Gastroesophageal sphincter (tissue), 3 donors: ENCODE data around the gene SPTLC1.

Experiments
- CTCF ChIP-seq, 4 experiments: fragments of 200-600 bp in 2 of 4; fragments of 450-650 bp in 2 of 4; sonication (generic) in 1 of 4; IDR thresholded peaks; one replicate each; pipeline ENCODE4 v1.5.1; 2017 to 2019; ENCODE audit warnings: antibody characterized with exemption in 4 of 4, mild to moderate bottlenecking in 2 of 4, moderate library complexity in 2 of 4
- EP300 ChIP-seq: sonication (generic); formaldehyde crosslinking; IDR thresholded peaks from one replicate; pipeline ENCODE4 v1.6.1; 2017; ENCODE audit warnings: antibody characterized with exemption, mild to moderate bottlenecking
- POLR2AphosphoS5 ChIP-seq: sonication (generic); formaldehyde crosslinking; IDR thresholded peaks from one replicate; pipeline ENCODE4 v1.6.1; 2017; ENCODE audit warnings: antibody characterized with exemption

GRCh38 chr9:92097997-92098482 lies 17.2 kb downstream of the SPTLC1 start:
- TF ChIP-seq CTCF (IDR thresholded peaks at IDR 0.05), result no peak
- peak; percentile 74 for TF ChIP-seq POLR2AphosphoS5
- no peak for TF ChIP-seq EP300
